GM12872 (cell line): Measurements from ENCODE around the gene SGK1.

Experiments
- TF ChIP-seq, protein P1 (sequence below): IDR thresholded peaks from 3 replicates; pipeline ENCODE4 v1.5.1; 2011; ENCODE audit warnings: low read depth, mild to moderate bottlenecking, low read length, moderate library complexity; ENCODE audit not compliant: insufficient read depth

The SGK1 gene

DNA sequence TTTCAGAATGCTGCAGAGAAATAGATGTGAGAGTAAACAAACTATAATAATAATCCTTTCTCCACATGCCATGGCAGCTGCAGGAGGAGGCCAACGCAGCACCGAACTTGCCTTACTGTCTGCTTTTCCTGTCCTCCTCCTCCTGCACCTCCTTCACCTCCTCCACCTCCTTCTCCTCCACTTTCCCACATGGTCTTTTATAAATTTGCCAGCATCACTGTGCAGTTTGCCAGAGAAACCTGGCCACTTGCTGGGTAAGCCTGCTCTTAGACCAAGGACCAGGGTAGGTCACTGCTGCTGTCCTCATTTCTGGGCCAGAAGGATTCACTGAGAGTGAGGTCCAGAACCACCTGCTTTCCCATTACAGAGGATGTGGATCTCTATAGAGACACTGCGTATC is 8.7 kb downstream of the SGK1 start:
- TF ChIP-seq, protein P1, sequence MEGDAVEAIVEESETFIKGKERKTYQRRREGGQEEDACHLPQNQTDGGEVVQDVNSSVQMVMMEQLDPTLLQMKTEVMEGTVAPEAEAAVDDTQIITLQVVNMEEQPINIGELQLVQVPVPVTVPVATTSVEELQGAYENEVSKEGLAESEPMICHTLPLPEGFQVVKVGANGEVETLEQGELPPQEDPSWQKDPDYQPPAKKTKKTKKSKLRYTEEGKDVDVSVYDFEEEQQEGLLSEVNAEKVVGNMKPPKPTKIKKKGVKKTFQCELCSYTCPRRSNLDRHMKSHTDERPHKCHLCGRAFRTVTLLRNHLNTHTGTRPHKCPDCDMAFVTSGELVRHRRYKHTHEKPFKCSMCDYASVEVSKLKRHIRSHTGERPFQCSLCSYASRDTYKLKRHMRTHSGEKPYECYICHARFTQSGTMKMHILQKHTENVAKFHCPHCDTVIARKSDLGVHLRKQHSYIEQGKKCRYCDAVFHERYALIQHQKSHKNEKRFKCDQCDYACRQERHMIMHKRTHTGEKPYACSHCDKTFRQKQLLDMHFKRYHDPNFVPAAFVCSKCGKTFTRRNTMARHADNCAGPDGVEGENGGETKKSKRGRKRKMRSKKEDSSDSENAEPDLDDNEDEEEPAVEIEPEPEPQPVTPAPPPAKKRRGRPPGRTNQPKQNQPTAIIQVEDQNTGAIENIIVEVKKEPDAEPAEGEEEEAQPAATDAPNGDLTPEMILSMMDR: no peak

DNA sequence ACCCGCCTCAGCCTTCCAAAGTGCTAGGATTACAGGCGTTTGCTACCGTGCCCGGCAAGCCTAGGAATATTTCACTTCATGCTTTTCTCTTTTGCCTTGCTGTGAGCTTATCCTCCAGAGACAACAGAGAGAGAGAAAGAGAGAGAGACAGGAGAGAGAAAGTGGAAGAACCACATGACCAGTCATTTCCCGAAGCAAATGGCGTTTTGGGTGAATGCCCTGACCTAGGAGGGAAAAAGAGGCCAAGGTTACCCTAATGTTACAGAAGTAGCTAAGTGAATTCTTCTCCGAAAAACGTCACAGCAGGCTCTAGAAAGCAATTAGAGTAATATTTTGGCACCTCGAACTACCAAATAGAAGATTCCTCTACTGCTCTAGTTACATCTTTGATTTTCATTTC is 9.1 kb downstream of the SGK1 start:
- TF ChIP-seq, protein P1: no peak

- TF ChIP-seq, protein P1: no peak
These were observed 10.0 kb downstream of the SGK1 start for GRCh38 chr6:134307870-134308269.

DNA sequence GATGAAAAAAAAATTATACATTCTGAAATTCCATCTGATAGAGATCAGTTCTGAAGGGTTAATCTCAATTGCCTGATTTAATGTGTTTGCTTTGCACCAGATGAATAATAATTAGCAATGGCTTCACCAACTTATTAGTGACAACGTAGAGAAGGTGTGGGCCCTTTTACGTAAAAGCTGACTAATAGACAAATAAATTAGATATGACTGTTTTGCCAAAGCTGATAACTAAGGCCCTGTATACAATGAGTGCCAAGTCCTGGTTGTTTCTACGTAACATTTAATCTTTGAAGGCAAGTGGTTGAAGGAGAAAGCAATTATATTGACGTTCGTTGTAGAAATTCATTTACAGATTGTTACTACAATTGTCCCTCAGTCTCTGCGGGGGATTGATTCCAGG is 10.8 kb downstream of the SGK1 start:
- TF ChIP-seq, protein P1: no peak

DNA sequence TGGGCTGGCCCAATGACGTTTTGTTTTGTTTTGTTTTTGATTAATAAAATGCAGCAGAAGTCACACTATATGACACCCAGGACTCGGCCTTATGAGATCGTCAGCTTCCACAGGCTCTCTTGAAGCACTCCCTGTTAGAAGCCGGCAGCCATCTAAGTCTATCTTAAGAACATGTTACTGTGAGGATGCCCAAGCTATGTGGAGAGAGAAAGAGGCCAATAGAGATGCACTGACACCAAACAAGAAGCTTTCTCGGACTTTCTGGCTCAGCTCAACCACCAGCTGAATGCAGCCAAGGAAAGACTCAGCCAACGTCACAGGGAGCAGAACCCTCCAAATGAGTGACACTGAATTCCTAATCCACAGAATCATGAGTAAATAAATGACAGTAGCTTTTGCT is 14.0 kb downstream of the SGK1 start:
- TF ChIP-seq, protein P1: no peak

- TF ChIP-seq, protein P1: no peak
These were observed 18.7 kb downstream of the SGK1 start for GRCh38 chr6:134299236-134299635.

DNA sequence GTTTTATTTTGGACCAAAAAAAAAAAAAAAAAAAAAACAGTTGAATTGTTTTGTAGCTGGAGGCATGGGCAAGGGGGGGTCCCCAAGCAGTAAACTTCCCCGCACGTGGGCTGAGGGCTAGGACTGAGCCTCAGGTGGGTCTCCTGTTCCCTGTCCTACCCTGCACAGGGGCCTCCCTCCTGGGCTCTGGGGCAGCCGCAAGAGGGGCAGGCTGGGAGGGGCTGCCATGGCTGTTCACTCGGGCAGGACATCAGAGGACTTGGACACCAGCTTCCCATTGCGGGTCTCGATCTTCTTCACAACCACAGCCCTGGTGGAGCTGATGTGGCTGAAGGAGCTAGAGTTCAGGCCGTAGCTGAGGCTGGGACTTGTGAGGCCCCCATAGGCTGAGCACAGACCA is 21.1 kb downstream of the SGK1 start:
- TF ChIP-seq, protein P1: no peak
